GM19463 (cell line): Measurements from ENCODE around the gene FAM161A.
"Not testable (repeated sequence)": the region's sequence is repeated elsewhere in the genome, so short reads cannot be mapped to it uniquely, and the experiment has no call there.

Experiments used
- ATAC-seq: cut with Tn5 transposase; IDR thresholded peaks from one replicate; pipeline ENCODE4 v1.9.1; 2021; ENCODE audit warnings: mild to moderate bottlenecking, moderate library complexity; ENCODE audit not compliant: unreplicated experiment

The FAM161A gene

DNA sequence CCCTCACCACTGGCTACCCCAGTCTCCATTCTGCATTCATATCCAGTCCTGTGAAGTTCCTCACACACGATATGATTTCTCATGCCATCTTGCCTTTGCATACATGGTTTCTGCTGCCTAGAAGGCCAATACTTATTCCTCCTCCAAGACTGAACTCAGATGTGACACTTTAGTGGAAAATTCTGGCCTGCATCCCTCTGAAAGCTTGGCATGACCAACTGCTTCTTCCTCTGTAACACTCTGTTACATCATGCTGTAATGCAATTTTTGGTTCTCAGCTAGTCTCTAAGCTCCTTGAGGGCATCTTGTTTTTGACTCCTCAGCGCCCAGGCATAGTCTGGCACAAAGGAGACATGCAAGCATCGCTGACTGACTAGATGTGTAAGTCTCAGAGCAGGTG lies 12.6 kb downstream of the FAM161A start:
- ATAC-seq, result no peak

DNA sequence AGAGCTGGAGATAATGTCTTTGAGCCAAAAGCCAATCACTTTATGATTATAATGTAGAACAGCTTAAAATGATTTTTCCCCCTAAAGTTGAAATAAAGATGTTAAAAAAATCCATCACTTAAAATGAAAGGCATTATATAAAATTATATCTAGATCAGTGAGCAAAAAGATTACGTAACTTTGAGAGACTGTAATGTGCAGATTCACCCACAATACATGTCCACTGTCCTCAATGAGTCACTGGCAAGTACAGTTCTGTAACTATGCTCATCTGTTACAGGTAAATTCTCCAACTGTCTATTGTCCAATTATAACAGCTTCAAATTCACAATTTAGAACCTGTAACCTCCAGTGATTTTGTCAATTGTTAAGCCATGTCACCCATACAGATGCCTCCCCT lies 19.0 kb downstream of the FAM161A start:
- no peak for ATAC-seq

DNA sequence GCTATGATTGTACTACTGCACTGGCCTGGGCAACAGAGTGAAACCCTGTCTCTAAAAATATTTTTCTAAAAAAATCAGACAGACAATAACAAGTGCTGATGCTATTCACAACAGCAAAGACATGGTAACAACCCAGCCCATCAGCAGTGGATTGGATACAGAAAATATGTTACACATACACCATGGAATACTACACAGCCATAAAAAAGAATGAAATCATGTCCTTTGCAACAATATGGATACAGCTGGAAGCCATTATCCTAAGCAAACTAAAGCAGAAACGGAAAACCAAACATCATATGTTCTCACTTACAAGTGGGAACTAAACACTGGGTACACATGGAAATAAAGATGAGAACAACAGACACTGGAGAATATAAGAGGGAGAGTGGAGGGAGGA lies 19.9 kb downstream of the FAM161A start:
- ATAC-seq, result no peak

DNA sequence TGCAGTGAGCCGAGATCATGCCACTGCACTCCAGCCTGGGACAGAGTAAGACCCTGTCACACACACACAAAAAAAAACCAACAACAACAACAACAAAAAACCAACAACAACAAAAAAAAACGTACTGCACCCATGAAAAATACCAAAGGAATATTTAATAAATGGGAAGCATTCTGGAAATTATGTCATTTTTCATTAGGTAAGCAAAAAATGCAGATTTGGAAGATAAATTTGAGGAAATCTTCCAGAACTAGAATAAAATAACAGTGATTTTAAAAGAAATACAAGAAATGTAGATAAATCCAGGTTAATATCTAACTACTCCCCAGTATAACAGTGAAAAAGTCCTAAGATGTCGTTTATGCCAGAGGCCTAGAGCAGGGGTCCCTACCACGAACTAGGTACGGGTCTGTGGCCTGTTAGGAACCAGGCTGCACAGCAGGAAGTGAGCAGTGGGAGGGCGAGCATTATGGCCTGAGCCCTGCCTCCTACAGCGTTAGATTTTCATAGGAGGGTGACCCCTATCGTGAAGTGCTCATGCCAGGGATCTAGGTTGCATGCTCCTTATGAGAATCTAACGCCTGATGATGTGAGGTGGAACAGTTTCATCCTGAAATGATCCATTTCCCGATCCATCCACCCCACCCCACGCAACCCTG lies 21.5 kb downstream of the FAM161A start:
- ATAC-seq, result no peak

DNA sequence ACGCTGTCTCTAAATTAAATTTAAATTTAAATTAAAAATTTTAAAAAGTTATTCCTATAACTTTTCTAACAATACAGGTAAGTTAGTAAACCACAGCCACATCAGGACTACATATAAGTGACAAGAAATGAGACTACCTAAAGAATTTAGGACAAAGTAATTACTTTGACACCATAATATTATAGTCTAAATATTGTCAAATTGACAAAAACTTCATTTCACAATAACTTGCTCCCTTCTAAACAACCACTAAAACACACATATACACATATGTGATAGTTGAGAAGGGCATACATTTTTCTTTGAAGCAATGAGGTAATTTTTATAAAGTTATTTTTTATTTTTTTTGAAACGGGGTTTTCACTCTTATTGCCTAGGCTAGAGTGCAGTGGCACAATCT lies 31.6 kb downstream of the FAM161A start:
- no peak for ATAC-seq

DNA sequence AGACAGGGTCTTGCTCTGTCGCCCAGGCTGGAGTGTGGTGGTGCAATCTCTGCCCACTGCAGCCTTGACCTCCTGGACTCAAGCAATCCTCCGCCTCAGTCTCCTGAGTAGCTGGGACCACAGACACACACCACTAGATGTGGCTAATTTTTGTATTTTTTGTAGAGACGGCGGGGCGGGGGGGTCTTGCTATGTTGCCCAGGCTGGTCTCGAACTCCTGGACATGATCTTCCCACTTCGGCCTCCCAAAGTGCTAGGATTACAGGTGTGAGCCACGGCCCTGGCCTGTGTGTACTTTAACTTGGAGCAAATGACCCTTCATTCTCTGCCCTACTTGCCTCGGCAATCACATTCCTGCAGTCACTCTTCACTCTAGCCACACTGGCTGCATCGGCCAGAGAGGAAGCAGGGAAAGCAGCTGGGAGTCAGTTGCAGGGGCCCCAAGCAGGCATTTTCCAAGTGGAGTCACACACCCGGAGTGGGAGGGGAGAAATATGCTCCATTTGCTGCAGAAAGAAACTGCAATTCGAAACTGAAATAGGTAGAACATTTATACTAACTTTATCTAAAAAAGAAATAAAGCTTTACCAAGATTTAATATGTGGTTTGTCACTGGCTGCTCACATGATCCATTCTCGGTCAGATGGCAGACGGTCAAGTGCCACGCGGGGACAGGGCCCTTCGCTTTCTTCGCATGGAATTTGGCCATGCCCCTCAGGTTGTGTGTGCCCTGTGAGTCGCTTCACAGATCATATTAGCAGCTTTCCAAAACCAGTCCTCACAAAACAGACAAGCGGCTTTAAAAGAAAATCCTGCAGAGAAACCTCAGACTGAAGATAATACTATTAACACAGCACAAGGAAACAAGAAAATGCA lies 37.1 kb downstream of the FAM161A start:
- no peak for ATAC-seq

DNA sequence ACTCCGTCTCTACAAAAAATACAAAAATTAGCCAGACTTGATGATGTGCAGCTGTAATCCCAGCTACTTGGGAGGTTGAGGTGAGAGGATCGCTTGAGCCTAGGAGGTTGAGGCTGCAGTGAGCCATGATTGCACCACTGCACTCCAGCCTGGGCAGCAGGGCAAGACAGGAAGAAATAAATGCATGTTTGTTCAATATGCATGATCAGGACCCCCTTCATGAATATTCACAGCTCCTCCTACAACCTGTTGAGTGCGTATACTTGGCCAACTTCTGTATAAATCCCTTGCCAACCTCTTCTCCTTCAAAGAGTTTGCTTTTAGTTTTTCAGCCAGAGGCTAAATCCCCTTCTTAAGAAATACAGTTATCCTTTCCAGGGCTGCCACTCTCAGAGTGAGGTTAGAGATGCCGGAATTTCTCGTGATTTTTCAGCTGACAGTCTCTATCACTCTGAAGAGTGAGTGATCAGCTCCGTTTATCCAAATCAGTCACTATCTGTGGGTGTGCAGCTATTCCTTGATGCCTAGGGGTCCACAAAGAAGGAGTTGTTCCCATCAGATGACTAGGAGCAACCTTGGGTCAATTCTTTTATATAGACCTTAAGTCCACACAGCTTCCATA lies 39.2 kb downstream of the FAM161A start:
- ATAC-seq, result no peak

DNA sequence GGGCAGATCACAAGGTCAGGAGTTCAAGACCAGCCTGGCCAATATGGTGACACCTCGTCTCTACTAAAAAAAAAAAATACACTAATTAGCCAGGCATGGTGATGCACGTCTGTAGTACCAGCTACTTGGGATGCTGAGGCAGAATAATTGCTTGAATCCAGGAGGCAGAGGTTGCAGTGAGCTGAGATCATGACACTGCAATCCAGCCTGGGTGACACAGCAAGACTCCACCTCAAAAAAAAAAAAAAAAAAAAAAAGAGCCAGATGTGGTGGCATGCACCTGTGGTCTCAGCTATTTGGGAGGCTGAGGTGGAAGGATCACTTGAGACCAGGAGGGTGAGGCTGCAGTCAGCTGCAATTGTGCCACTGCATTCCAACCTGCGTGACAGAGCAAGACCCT lies 40.5 kb downstream of the FAM161A start:
- ATAC-seq, result not testable (repeated sequence)

DNA sequence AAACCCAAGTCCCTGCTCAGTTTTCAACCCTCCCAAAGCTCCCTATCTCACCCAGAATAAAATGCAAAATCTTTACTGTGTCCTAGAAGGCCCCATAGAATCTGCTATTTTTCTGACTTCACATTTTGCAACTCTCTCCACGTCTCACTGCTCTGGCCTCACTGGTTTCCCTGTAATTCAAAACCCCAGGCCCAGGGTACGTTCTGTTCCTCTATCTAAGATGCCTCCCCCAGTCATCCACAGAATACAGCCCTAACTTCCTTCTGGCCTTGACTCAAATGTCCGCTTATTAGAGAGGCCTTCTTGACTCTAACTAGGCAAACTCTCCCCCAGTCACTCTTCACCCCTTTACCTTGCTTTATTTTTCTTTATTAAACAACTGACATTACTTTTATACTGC lies 42.0 kb downstream of the FAM161A start:
- no peak for ATAC-seq

DNA sequence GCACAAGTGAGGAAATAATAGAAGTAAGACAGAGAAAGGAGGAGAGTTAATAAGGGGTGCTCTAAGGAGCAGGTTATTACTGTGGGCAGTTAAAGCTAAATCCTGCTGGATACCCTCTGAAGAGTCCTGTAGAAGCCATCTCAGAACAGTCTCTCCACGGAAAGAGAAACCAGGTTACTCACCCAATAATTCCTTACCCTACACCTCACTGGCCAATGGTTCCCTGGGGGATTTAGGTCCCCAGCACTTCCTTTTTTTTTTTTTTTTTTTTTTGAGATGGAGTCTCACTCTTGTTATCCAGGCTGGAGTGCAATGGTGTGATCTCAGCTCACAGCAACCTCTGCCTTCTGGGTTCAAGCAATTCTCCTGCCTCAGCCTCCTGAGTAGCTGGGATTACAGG lies 43.7 kb downstream of the FAM161A start:
- not testable (repeated sequence) for ATAC-seq

DNA sequence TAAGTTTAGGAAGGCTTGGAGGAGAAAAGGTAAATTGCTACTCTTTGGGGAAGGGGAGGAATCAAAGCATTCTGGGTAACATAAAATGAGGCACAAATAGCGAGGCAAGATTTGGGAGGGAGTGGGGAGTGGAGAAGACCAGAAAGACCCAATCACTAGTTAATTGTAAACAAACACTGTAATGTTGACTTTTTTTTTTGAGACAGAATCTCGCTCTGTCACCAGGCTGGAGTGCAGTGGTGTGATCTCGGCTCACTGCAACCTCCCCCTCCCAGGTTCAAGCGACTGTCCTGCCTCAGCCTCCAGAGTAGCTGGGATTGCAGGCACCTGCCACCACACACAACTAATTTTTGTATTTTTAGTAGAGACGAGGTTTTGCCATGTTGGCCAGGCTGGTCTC lies 45.2 kb downstream of the FAM161A start:
- ATAC-seq, result not testable (repeated sequence)

DNA sequence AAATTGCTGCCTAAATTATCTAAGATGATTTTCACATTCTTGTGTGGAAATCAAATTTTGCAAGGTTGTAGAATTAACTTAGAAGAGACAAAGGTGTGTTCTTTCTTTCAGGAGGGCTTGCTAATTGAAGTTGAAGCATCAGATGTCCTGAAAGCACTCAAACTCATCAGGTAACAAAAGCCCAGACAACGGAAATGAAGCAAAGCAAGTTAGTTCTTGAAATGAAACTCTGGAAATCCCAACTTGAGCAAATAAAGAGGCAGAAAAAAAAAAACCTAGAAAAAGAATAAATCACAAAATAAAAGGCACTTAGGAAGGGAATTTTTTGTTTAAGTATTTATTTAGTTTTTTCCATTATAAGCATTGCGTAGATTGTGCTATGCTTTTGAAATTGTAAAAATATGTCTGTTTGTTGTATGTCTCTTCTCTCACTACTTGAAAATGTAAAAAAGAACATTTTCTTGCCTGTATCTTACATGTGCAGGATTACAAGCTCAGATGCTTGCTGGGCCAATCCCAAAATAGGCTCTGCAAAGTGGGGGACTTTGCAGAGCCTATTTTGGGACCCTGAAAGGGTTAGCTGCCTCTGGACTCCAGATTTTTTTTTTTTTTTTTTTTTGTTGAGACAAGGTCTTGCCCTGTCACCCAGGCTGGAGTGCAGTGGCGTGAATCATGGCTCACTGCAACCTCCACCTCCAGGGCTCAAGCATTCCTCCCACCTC lies 46.7 kb downstream of the FAM161A start:
- no peak for ATAC-seq

DNA sequence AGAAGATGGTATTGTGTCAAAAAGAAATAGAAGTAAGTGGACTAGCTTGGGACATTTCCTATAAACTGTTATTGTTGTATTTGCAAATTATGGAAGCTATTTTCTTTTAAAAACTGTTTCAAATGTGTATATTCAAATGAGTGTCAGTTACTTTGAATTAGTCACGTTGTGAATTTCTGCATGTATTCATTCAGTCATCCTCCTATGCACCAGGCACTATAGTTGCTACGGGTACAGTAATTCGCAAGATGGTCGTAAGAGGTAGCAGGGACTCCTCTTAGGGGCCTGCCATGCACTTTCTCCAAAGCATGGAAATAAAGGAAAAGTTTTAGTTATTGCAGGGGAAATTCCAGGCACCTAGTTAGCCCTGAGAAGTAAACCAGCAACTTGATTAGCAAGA lies 51.3 kb downstream of the FAM161A start:
- no peak for ATAC-seq

DNA sequence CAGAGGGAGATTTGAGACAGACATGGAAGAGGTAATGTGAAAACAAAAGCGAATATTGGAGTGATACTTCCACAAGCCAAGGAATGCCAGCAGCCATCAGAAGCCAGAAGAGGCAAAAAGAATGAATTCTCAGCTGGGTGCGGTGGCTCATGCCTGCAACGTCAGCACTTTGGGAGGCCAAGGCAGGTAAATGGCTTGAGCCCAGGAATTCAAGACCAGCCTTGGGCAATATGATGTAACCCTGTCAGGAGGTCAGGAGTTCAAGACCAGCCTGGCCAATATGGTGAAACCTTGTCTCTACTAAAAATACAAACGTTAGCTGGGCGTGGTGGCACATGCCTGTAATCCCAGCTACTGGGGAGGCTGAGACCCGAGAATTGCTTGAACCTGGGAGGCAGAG lies 54.8 kb downstream of the FAM161A start:
- no peak for ATAC-seq

DNA sequence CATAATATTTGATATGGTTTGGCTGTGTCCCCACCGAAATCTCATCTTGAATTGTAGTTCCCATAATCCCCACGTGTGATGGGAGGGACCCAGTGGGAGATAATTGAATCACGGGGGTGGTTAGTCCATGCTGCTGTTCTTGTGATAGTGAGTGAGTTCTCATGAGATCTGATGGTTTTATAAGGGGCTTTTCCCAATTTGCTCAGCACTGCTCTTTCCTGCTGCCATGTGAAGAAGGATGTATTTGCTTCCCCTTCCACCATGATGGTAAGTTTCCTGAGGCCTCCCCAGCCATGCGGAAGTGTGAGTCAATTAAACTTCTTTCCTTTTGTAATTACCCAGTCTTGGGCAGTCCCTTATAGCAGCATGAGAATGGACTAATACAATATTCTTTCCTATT lies 56.4 kb downstream of the FAM161A start:
- not testable (repeated sequence) for ATAC-seq

DNA sequence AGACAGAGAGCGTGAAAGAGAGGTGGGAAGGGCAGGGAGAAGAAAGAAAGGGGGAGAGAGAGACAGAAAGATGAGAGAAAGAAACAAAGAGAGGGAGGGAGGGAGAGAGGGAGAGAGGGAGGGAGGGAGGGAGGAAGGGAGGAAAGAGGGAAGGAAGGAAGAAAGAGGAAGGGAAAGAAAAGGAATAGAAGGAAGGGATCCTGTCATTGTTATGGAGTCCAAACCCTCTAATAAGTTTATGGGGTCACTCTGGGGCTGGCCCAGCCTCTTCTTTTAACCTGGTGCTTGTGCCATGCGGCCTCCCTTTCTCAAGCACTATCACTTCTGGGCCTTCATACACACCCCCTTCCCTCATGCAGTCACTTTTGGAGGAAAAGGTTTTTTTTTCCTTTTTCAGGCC lies 58.5 kb downstream of the FAM161A start:
- no peak for ATAC-seq

DNA sequence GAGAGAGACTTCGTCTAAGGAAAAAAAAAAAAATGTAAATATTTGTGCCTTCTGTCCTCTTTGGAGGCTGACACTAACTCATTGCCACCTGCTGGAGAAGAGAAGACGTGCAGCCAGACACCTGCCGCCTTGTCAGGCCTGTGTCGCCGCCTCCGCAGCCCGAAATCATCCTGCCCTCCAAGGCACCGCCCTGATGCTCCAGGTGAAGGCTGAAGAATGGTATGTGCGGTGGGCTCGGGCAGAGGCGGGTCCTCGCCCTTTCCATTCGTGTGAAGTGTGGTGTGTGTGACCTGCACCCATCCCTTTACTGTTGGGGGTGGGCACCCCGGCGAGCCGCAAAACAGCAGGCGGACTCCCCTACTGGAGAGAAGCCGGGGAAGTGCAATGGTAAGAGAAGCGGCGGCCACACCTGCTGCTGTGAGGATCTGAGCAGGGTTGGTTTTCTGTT lies 60.4 kb downstream of the FAM161A start:
- no peak for ATAC-seq

DNA sequence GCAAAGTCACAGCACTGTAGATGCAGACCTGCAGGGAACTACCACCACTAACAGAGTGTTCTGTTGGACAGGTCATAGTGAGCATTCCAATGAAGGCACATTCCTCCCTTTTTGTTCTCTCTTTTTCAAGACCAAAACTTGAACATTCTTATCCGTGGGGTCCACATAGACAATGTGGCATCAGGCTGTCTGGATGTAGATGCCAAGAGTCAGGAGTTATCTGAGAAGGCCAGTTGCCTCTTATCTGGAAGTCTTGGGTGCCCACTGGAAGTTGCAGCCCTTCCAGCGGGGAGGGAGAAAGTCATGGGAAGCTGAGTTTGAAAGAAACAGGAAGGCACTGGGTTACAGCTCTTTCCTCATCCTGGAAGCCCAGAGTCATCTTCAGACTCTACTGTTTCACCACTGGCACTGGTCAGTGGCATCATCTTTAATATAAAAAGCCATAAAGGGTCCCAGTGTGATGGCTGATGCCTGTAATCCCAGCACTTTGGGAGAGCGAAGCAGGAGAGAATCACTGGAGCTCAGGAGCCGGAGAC lies 61.4 kb downstream of the FAM161A start:
- ATAC-seq, result no peak

DNA sequence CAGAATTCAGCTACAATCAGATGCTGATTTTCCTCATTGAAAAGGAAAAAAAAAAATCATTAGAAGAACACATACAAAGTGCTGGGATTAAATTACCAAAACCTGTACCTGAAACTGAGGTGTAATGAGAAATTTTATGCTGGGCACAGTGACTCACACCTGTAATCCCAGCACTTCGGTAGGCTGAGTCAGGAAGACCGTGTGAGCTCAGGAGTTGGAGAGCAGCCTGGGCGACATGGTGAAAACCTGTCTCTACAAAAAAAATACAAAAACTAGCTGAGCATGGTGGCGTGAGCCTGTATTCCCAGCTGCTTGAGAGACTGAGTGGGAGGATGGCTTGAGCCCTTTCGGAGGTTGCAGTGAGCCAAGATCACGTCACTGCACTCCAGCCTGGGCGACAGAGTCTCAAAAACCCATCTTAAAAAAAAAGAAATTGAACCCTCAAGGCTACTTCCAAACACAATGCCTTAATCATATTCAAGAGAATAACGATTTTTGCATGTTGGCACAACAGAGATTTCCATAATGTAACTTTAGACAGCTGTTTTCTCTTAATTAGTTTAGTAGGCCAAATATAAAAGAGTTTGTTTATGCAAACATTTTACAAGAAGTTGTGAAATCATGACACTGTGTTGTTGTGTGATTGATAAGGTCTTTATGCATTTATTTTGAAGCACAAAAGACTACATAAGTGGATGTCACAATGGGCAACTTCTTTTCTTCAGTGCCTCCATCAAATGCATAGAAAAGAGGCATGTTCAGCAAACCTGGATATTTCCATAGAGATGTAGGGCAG lies 63.9 kb downstream of the FAM161A start:
- no peak for ATAC-seq

DNA sequence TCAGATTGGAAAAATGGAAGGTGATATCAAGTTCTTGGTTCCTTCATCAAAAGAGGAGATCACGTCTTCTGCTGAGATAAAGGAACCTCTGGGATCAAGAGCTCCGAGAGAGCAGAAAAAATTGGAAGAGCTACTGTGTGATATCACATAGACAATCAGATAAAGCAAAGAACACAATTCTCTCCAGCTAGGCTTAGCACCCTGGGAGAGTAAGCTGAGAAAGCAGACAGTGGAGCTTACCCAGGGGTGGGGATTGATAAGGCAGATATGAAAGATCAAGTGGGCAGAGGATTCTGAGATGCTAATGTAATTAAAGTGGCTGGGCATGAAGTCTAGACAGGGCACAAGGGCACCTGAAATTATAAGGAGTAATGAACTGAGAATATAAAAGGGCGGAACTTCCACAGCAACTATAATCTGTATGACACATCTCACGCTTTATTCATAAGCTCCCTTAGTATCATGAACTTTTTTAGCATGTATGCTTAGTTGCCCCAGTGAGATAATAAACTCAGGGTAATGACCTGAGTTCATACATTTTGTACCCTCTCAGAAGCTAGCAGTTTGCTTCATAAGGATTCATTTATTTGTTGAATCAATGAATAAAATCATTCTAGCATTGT lies 65.8 kb downstream of the FAM161A start:
- ATAC-seq, result no peak
